Stimulated activated CD4-positive, alpha-beta T cell treated with anti-CD3 and anti-CD28 coated beads, Interleukin-12 subunit alpha, Interleukin-12 subunit beta, amount 100 ng/mL, for 48 hours (primary cell): Measurements from ENCODE around the gene FEM1A.
"Not testable (repeated sequence)": the region's sequence is repeated elsewhere in the genome, so short reads cannot be mapped to it uniquely, and the experiment has no call there.

Experiments
- DNase-seq, 3 donors: peaks; one replicate each; pipeline ENCODE4 v3.0.0-alpha.2; 2020; ENCODE audit warnings: low read depth in 2 of 3, low spot score in 1 of 3

Gene FEM1A

GRCh38 chr19:4845975-4846374 lies 54.4 kb downstream of the FEM1A start:
- DNase-seq = not testable (repeated sequence)

DNA sequence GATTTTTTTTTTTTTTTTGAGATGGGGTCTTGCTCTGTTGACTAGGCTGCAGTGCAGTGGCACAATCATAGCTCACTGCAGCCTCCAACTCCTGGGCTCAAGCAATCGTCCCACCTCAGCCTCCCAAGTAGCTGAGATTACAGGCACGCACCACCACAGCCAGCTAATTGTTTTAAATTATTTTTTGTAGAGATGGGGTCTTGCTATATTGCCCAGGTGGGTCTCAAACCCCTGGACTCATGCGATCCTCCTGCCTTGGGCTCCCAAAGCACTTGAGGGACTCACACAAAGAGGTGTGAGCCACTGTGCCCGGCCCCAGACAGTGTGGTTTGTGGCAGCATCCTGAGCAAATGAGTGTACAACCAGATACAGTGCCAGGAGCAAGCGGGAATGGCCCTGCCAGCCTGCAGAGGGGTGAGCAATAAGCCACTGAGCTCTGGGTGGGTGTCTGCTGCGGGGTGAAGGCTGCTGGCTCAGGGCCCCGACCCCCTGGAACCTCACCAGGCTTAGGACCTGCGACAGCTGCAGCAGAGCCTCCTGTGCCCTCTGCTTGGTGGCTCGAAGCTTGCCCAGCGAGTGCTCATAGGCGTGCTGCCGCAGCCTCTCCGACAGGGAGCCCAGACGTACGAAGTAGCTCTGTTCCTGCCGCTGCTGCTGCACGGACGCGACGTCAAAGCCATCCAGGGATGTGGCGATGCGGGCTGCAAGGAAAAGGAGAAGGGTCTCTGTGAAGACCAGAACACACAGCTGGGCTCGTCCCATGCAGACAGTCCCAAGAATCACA lies 55.8 kb downstream of the FEM1A start:
- DNase-seq = no peak

GRCh38 chr19:4849019-4849418 lies 57.5 kb downstream of the FEM1A start:
- no peak for DNase-seq
